ENCODE results near the gene GPR107. TPM values are rescaled to one million over a fixed set of nuclear protein-coding genes. Genes with fewer than 3 reads are reported as not detected.

GPR107 gene
- total RNA-seq, 1 donor from 2014 or later = 70.7 TPM

- peaks cover 17% of the 10 kb centered on the region for H3K4me1 Mint-ChIP-seq (ENCODE audit: low read depth)
- no peaks in the 10 kb centered on the region for H3K27me3 Mint-ChIP-seq (ENCODE audit: low read depth)
- no peak for TF ChIP-seq CTCF (IDR thresholded peaks at IDR 0.05)
- H3K36me3 Mint-ChIP-seq (ENCODE audit: low read depth) = no peaks in the 10 kb centered on the region
- no peaks in the 10 kb centered on the region for H3K9me3 Mint-ChIP-seq (ENCODE audit: low read depth)
- DNase-seq (ENCODE audit: low spot score) = no peak
- no peak overlapping the region for H3K4me3 Mint-ChIP-seq (ENCODE audit: unreplicated experiment)
- no peak overlapping the region for H3K27ac Mint-ChIP-seq (ENCODE audit: unreplicated experiment)
Observed at GRCh38 chr9:130145658-130146057, 92.0 kb downstream of the GPR107 start.

- DNase-seq (ENCODE audit: low spot score) = no peak
- Mint-ChIP-seq H3K27ac (ENCODE audit: unreplicated experiment) (no peak overlapping the region), H3K4me3 (ENCODE audit: unreplicated experiment) (no peak overlapping the region), H3K36me3 (ENCODE audit: low read depth) (no peaks in the 10 kb centered on the region), H3K27me3 (ENCODE audit: low read depth) (no peaks in the 10 kb centered on the region), H3K4me1 (ENCODE audit: low read depth) (peaks cover 22% of the 10 kb centered on the region), H3K9me3 (ENCODE audit: low read depth) (no peaks in the 10 kb centered on the region)
- no peak for TF ChIP-seq CTCF (IDR thresholded peaks at IDR 0.05)
Observed at GRCh38 chr9:130147198-130147597, 93.5 kb downstream of the GPR107 start.

GRCh38 chr9:130147910-130148309 is 94.2 kb downstream of the GPR107 start:
- H3K4me1 Mint-ChIP-seq (ENCODE audit: low read depth) = peaks cover 22% of the 10 kb centered on the region
- no peaks in the 10 kb centered on the region for H3K36me3 Mint-ChIP-seq (ENCODE audit: low read depth)
- no peak overlapping the region for H3K27ac Mint-ChIP-seq (ENCODE audit: unreplicated experiment)
- H3K9me3 Mint-ChIP-seq (ENCODE audit: low read depth) = no peaks in the 10 kb centered on the region
- no peaks in the 10 kb centered on the region for H3K27me3 Mint-ChIP-seq (ENCODE audit: low read depth)
- no peak for TF ChIP-seq CTCF (IDR thresholded peaks at IDR 0.05)
- DNase-seq (ENCODE audit: low spot score) = no peak
- H3K4me3 Mint-ChIP-seq (ENCODE audit: unreplicated experiment) = no peak overlapping the region

GRCh38 chr9:130149031-130149430 is 95.3 kb downstream of the GPR107 start:
- Mint-ChIP-seq H3K4me1 (ENCODE audit: low read depth) (peaks cover 14% of the 10 kb centered on the region), H3K36me3 (ENCODE audit: low read depth) (no peaks in the 10 kb centered on the region), H3K27me3 (ENCODE audit: low read depth) (no peaks in the 10 kb centered on the region), H3K4me3 (ENCODE audit: unreplicated experiment) (no peak overlapping the region), H3K27ac (ENCODE audit: unreplicated experiment) (no peak overlapping the region), H3K9me3 (ENCODE audit: low read depth) (no peaks in the 10 kb centered on the region)
- no peak for TF ChIP-seq CTCF (IDR thresholded peaks at IDR 0.05)
- DNase-seq (ENCODE audit: low spot score) = no peak

GRCh38 chr9:130149654-130150286 is 96.1 kb downstream of the GPR107 start:
- no peak for TF ChIP-seq CTCF (IDR thresholded peaks at IDR 0.05)
- Mint-ChIP-seq H3K4me3 (ENCODE audit: unreplicated experiment) (no peak overlapping the region), H3K27ac (ENCODE audit: unreplicated experiment) (no peak overlapping the region), H3K27me3 (ENCODE audit: low read depth) (no peaks in the 10 kb centered on the region), H3K4me1 (ENCODE audit: low read depth) (peaks cover 8% of the 10 kb centered on the region), H3K9me3 (ENCODE audit: low read depth) (no peaks in the 10 kb centered on the region), H3K36me3 (ENCODE audit: low read depth) (no peaks in the 10 kb centered on the region)
- no peak for DNase-seq (ENCODE audit: low spot score)
